K562 (cell line): Measurements from ENCODE around the gene GRAMD2A. TPM values are rescaled to one million over a fixed set of nuclear protein-coding genes. Genes with fewer than 3 reads are reported as not detected.

Experiments used
- BRF1 ChIP-seq: IDR thresholded peaks from 3 replicates; pipeline ENCODE4 v1.6.1; 2011; ENCODE audit warnings: borderline replicate concordance, mild to moderate bottlenecking; ENCODE audit not compliant: insufficient read length; ENCODE audit errors: extremely low read depth
- CBFB ChIP-seq: sonication (generic); formaldehyde crosslinking; IDR thresholded peaks from 2 replicates; pipeline ENCODE4 v1.4.0; 2020; ENCODE audit warnings: mild to moderate bottlenecking, missing genetic modification reagents
- GTF2F1 ChIP-seq: IDR thresholded peaks from 2 replicates; pipeline ENCODE4 v1.6.1; 2011; ENCODE audit warnings: low read depth, low read length, improper control_type of control experiment
- HDAC2 ChIP-seq: fragments of 450-650 bp; IDR thresholded peaks from 2 replicates; pipeline ENCODE4 v1.6.1; 2016; ENCODE audit warnings: mild to moderate bottlenecking
- LCOR ChIP-seq: sonication (generic); formaldehyde crosslinking; IDR thresholded peaks from 2 replicates; pipeline ENCODE4 v1.8.0; 2022; ENCODE audit warnings: mild to moderate bottlenecking, missing genetic modification reagents
- NCOA1 ChIP-seq: fragments of 450-650 bp; IDR thresholded peaks from 2 replicates; pipeline ENCODE4 v1.6.1; 2016; ENCODE audit warnings: low read depth
- NCOR1 ChIP-seq: fragments of 450-650 bp; IDR thresholded peaks from 2 replicates; pipeline ENCODE4 v1.6.1; 2016; ENCODE audit warnings: mild to moderate bottlenecking, moderate library complexity
- RNF219 ChIP-seq: fragments of 250-450 bp; sonication (Bioruptor Pico); IDR thresholded peaks from 2 replicates; pipeline ENCODE4 v1.5.0; 2022; ENCODE audit warnings: mild to moderate bottlenecking
- TCF3 ChIP-seq: sonication (generic); formaldehyde crosslinking; IDR thresholded peaks from 2 replicates; pipeline ENCODE4 v1.4.0; 2020; ENCODE audit warnings: mild to moderate bottlenecking, missing genetic modification reagents
- YY1 ChIP-seq, 3 experiments: IDR thresholded peaks; 2 replicates each; pipeline ENCODE4 v1.6.1; 2011; ENCODE audit warnings: low read length in 2 of 3, mild to moderate bottlenecking in 2 of 3, moderate library complexity in 2 of 3, borderline replicate concordance in 1 of 3, control low read depth in 1 of 3, low read depth in 1 of 3; ENCODE audit not compliant: insufficient read depth in 3 of 3, insufficient replicate concordance in 2 of 3, control insufficient read depth in 1 of 3, insufficient read length in 1 of 3; ENCODE audit errors: extremely low read depth in 1 of 3
- ZNF263 ChIP-seq: sonication (generic); formaldehyde crosslinking; IDR thresholded peaks from 2 replicates; pipeline ENCODE4 v1.8.0; 2022; ENCODE audit warnings: mild to moderate bottlenecking, missing genetic modification reagents, borderline replicate concordance
- ZNF324 ChIP-seq: fragments of 250-450 bp; sonication (Bioruptor Pico); IDR thresholded peaks from 2 replicates; pipeline ENCODE4 v1.4.0; 2020; ENCODE audit warnings: mild to moderate bottlenecking
- ZNF707 ChIP-seq: fragments of 250-450 bp; sonication (Bioruptor Pico); conservative IDR thresholded peaks from 2 replicates; pipeline ENCODE4 v1.8.0; 2022; ENCODE audit warnings: inconsistent platforms, mild to moderate bottlenecking, moderate library complexity
- polyA plus RNA-seq, 8 experiments: library from polyadenylated mRNA; depleted of rRNA in 4 of 8; stranded (reverse) in 5 of 8; unstranded in 3 of 8; fragments of >200 nt; fragmentation: Nextera tagmentation in 2 of 8; fragmentation: Illumina TruSeq in 1 of 8; extraction: Ambion mirVana in 2 of 8; extraction: Trizol in 1 of 8; gene quantifications; 2 replicates each; pipeline versions ENCODE4 v1.2.1 to v1.2.3, GENCODE V29; 2011 to 2014; ENCODE audit warnings: inconsistent platforms in 1 of 8, missing spikeins in 1 of 8
- total RNA-seq, 7 experiments: library from RNA; depleted of rRNA in 6 of 7; stranded (reverse); fragments of >200 nt in 6 of 7; fragmentation: Illumina TruSeq in 2 of 7; extraction: Trizol in 2 of 7; gene quantifications; 2 replicates each; pipeline versions ENCODE4 v1.2.1 to v1.2.3, GENCODE V29; 2011 to 2021; ENCODE audit warnings: low replicate concordance in 1 of 7
- TF ChIP-seq, protein P1 (sequence below): fragments of 450-650 bp; IDR thresholded peaks from 2 replicates; pipeline ENCODE4 v1.6.1; 2018; ENCODE audit not compliant: partially characterized antibody
- TF ChIP-seq, protein P2 (sequence below), 2 experiments: fragments of 450-650 bp in 1 of 2; IDR thresholded peaks; 2 replicates each; pipeline ENCODE4 v1.6.1; 2011 to 2017; ENCODE audit warnings: low read depth in 2 of 2, antibody characterized with exemption in 1 of 2, borderline replicate concordance in 1 of 2, low read length in 1 of 2, mild to moderate bottlenecking in 1 of 2, mixed read lengths in 1 of 2; ENCODE audit not compliant: control insufficient read depth in 1 of 2

Gene GRAMD2A
- total and polyA plus RNA-seq, 9 of the 15 experiments (the other 6 are each of a cell fraction or from before 2014, with no cell fraction given), result 0.08 to 0.22 TPM; not detected in 7

DNA sequence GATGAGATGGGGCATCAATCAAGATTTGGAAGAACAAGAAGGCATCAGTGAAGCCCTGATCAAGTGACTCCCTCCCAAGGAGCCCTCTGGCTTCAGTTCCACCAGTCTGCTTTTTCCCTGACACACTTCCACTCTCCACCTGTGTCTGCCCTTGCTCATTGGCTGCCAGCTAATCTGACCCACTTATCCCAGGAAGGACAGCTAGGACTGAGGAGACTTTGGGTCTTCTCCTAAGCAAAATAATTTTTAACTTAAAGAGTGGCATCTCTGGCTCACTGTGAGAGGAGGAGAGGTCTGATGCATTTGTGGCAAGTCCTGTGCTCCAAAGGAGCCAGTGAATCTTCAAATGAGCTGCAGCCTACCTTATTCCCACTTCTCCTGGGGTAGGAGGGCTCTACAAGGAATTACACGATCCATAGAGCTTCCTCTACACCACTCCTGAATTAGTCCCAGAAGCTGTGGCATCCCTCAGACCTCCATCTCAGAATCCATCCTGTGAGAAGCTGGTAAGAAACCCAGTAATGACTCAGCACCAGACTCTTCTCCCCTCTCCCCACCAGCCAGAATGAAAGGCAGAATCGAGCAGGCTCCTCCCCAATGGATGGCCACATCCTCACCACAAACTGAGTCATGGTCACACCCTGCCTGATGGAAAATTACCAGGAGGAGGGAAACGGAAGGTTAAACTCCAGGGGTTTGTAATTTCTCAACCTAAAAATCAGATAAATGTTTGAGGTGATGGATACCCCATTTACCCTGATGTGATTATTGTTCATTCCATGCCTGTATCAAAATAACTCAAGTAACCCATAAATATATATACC lies 39.7 kb upstream of the GRAMD2A start (continued):
- peak; percentile 59; the same call in 1 of the 2 replicates for TF ChIP-seq GTF2F1
- TF ChIP-seq NCOR1, result 0 out of 2 replicates have a peak, but pooled peaks have one; percentile 13
- TF ChIP-seq ZNF324, result no peak
- 0 out of 2 replicates have a peak, but pooled peaks have one; percentile 30 for TF ChIP-seq LCOR (CRISPR knock-in tag)
- TF ChIP-seq RNF219 (CRISPR knock-in tag), result no peak
- TF ChIP-seq CBFB (CRISPR knock-in tag), result no peak
- TF ChIP-seq, protein P1, sequence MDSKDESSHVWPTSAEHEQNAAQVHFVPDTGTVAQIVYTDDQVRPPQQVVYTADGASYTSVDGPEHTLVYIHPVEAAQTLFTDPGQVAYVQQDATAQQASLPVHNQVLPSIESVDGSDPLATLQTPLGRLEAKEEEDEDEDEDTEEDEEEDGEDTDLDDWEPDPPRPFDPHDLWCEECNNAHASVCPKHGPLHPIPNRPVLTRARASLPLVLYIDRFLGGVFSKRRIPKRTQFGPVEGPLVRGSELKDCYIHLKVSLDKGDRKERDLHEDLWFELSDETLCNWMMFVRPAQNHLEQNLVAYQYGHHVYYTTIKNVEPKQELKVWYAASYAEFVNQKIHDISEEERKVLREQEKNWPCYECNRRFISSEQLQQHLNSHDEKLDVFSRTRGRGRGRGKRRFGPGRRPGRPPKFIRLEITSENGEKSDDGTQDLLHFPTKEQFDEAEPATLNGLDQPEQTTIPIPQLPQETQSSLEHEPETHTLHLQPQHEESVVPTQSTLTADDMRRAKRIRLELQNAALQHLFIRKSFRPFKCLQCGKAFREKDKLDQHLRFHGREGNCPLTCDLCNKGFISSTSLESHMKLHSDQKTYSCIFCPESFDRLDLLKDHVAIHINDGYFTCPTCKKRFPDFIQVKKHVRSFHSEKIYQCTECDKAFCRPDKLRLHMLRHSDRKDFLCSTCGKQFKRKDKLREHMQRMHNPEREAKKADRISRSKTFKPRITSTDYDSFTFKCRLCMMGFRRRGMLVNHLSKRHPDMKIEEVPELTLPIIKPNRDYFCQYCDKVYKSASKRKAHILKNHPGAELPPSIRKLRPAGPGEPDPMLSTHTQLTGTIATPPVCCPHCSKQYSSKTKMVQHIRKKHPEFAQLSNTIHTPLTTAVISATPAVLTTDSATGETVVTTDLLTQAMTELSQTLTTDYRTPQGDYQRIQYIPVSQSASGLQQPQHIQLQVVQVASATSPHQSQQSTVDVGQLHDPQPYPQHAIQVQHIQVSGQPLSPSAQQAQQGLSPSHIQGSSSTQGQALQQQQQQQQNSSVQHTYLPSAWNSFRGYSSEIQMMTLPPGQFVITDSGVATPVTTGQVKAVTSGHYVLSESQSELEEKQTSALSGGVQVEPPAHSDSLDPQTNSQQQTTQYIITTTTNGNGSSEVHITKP, result peak; percentile 67
- peak; percentile 88 for TF ChIP-seq ZNF707 (CRISPR knock-in tag)
- no peak for TF ChIP-seq BRF1
- TF ChIP-seq ZNF263 (CRISPR knock-in tag), result peak; percentile 90
- peak in 2 of 3 experiments; percentile 23 to 75 for TF ChIP-seq YY1 (IDR thresholded peaks at IDR 0.05; ENCODE audit: borderline replicate concordance in 1 of 3, control insufficient read depth in 1 of 3, extremely low read depth in 1 of 3, insufficient read depth in 3 of 3, insufficient read length in 1 of 3, insufficient replicate concordance in 2 of 3, low read depth in 1 of 3, low read length in 2 of 3)
- TF ChIP-seq TCF3 (CRISPR knock-in tag), result no peak
- TF ChIP-seq NCOA1, result peak; percentile 39; the same call in 1 of the 2 replicates
- no peak for TF ChIP-seq HDAC2
- TF ChIP-seq, protein P2, sequence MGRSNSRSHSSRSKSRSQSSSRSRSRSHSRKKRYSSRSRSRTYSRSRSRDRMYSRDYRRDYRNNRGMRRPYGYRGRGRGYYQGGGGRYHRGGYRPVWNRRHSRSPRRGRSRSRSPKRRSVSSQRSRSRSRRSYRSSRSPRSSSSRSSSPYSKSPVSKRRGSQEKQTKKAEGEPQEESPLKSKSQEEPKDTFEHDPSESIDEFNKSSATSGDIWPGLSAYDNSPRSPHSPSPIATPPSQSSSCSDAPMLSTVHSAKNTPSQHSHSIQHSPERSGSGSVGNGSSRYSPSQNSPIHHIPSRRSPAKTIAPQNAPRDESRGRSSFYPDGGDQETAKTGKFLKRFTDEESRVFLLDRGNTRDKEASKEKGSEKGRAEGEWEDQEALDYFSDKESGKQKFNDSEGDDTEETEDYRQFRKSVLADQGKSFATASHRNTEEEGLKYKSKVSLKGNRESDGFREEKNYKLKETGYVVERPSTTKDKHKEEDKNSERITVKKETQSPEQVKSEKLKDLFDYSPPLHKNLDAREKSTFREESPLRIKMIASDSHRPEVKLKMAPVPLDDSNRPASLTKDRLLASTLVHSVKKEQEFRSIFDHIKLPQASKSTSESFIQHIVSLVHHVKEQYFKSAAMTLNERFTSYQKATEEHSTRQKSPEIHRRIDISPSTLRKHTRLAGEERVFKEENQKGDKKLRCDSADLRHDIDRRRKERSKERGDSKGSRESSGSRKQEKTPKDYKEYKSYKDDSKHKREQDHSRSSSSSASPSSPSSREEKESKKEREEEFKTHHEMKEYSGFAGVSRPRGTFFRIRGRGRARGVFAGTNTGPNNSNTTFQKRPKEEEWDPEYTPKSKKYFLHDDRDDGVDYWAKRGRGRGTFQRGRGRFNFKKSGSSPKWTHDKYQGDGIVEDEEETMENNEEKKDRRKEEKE (IDR thresholded peaks at IDR 0.05; ENCODE audit: borderline replicate concordance in 1 of 2, control insufficient read depth in 1 of 2, low read depth in 2 of 2, low read length in 1 of 2), result no peak
